GM23338 (cell line): ENCODE measurements around the gene STRIT1.

Source experiments
- CTCF ChIP-seq, 2 experiments: fragments of 200-600 bp in 1 of 2; sonication (generic) in 1 of 2; conservative IDR thresholded peaks; 2 replicates each; pipeline versions ENCODE4 v1.5.1 to v1.6.1; 2016 to 2017; ENCODE audit warnings: antibody characterized with exemption in 2 of 2, low read depth in 2 of 2, mild to moderate bottlenecking in 2 of 2, moderate library complexity in 1 of 2
- EZH2 ChIP-seq: fragments of 200-600 bp; sonication (generic); IDR thresholded peaks from one replicate; pipeline ENCODE4 v1.8.0; 2017; ENCODE audit warnings: antibody characterized with exemption, mild to moderate bottlenecking, low read depth; ENCODE audit not compliant: unreplicated experiment
- ZNF114 ChIP-seq: fragments of 250-450 bp; sonication (Bioruptor Pico); IDR thresholded peaks from 2 replicates; pipeline ENCODE4 v1.5.0; 2020; ENCODE audit warnings: mild to moderate bottlenecking, moderate library complexity

- TF ChIP-seq CTCF (conservative IDR thresholded peaks at IDR 0.05; ENCODE audit: low read depth in 2 of 2): no peak
- no peak for TF ChIP-seq EZH2
- no peak for TF ChIP-seq ZNF114 (CRISPR knock-in tag)
Observed at GRCh38 chr3:155242342-155242741, 51.1 kb downstream of the STRIT1 start.
